HS-27A (cell line): ENCODE measurements around the gene IDI1.
"Not testable (repeated sequence)": the region's sequence is repeated elsewhere in the genome, so short reads cannot be mapped to it uniquely, and the experiment has no call there.

Source experiments
- DNase-seq: peaks from one replicate; pipeline ENCODE4 v3.0.0-alpha.2; 2012; ENCODE audit warnings: low read depth, missing footprints

Gene IDI1

GRCh38 chr10:1063232-1063865 is 14.4 kb upstream of the IDI1 start:
- DNase-seq: no peak

GRCh38 chr10:1061930-1062774 is 13.2 kb upstream of the IDI1 start:
- peak; percentile 62 for DNase-seq

GRCh38 chr10:1059902-1060301 is 11.0 kb upstream of the IDI1 start:
- DNase-seq: no peak

DNA sequence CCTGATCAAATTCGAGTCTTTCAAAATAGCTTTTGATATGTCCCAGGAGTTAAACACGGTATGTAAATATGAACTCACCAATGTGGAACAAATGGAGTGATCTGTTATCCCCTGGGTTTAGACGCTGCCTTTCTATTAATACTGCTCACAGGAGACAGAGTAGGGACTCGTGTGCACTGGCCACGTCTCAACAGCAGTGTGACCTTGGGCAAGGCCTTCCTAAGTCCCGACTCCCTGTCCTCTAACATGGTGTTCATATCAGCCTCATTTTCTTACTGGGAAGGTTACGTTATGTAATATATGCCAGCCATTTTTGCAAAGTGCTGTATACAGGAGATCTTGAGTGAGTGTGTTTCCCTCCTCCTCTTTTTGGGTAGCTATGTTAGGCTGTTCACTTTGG is 9.1 kb upstream of the IDI1 start:
- DNase-seq: no peak

- no peak for DNase-seq
Measured at GRCh38 chr10:1057106-1057657, 8.3 kb upstream of the IDI1 start.

- DNase-seq: peak; percentile 38
Measured at GRCh38 chr10:1056326-1057105, 7.6 kb upstream of the IDI1 start, which contains the start of gene WDR37. TSS of gene WDR37 (plus strand) at chr10:1056385. CDS start at chr10:1072156, 15,771 bp downstream.

GRCh38 chr10:1054684-1055083 is 5.8 kb upstream of the IDI1 start:
- no peak for DNase-seq

GRCh38 chr10:1050554-1050953 is 1.6 kb upstream of the IDI1 start:
- no peak for DNase-seq

DNA sequence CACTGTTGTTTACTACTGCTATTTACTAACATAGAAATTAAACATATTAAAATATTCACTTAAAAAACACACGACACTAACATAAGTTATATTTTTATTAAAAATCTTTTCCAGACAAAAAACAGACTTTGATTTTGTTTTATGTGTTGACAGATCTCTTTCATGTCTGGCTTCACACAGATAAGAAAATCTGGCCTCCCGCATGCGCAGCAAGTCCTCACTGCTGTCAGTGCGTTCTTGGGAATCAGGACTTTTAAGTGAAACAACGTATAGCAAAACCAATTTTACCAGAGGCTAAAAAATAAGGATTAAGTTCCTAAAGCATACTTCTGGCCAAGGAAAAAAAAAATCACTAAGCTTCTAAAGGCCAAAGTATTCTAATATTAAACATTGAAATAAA is 1.2 kb upstream of the IDI1 start:
- no peak for DNase-seq

- DNase-seq: no peak
Measured at GRCh38 chr10:1049425-1049958, 573 bp upstream of the IDI1 start.

DNA sequence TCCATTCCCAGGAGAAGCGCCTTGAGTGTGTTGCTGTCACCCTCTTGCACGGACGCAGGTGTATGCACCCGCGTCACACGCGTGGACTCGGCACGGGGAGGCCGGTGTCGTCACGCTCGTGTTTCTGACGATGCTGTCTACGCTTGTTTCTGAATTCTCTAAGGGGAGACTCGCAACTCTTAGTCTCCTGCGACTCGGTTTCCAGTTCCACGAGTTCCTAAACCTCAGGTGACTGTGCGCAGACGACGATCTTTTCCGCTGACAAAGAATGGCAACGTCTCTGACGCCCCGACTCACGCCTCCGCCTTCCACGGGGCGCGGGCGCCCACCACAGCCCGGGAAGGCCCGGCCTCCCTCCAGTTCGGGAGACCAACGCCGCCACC is 579 bp downstream of the IDI1 start:
- DNase-seq: no peak

GRCh38 chr10:1047937-1048336 is 982 bp downstream of the IDI1 start:
- no peak for DNase-seq

DNA sequence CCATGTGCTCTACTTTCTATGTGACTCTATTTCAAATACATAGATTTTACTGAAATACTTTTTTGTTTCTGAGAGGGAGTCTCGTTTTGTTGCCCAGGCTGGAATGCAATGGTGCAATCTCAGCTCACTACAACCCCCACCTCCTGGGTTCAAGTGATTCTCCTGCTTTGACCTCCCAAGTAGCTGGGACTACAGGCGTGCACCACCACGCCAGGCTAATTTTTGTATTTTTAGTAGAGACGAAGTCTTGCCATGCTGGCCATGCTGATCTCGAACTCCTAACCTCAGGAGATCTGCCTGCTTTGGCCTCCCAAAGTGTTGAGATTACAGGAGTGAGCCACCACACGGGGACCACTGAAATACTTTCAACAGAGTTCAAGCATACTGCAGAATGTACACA is 3.5 kb downstream of the IDI1 start:
- DNase-seq: no peak

- no peak for DNase-seq
Measured at GRCh38 chr10:1044964-1045363, 4.0 kb downstream of the IDI1 start.

DNA sequence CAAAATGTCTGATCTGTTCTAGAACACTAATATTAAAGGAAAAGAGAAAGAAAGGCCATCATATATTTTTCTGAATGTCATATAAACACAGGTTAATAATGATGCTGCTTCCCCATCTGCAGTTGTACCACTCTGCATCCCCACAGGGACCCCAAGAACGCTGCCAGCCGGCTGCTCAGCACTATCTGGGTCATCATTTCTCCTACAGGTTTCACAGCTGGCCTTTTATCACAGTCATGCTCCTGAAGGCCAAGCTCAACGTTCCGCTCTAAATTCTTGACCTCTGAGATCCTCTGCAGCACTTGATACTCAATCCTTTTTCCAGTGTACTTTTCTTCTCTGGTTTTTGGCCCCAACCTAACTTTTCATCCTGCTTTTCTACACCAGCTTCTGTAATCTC is 4.8 kb downstream of the IDI1 start:
- no peak for DNase-seq

DNA sequence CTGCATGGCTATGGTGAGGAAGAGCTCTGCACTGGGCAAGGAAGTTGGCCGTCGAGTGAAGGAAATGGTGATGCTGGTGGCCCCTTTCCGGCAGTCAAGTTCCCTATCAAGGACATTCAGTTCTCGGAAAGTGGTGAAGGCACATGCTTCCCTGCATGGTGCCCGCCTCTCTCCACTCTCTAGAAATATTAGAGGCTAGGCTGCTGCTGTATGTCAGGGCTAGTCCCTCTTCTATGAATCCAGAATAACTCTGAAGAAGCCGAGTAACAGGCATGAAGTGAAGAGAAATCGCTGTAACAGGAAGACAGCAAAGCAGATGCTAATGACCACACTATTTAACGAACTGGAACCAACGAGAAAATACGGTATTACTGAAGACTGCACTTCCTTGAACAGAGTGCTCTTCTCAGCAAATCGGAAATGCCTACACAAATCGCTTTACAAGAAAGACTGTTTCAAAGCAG is 5.4 kb downstream of the IDI1 start:
- no peak for DNase-seq

- no peak for DNase-seq
Measured at GRCh38 chr10:1041514-1041913, 7.4 kb downstream of the IDI1 start.

GRCh38 chr10:1040133-1040532 is 8.8 kb downstream of the IDI1 start:
- DNase-seq: no peak

DNA sequence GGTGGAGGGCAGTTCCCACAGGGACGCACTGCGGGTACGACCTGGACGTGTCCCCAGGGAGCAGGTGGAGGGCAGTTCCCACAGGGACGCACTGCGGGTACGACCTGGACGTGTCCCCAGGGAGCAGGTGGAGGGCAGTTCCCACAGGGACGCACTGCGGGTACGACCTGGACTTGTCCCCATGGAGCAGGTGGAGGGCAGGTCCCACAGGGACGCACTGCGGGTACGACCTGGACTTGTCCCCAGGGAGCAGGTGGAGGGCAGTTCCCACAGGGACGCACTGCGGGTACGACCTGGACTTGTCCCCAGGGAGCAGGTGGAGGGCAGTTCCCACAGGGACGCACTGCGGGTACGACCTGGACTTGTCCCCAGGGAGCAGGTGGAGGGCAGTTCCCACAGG is 10.2 kb downstream of the IDI1 start:
- not testable (repeated sequence) for DNase-seq

- DNase-seq: no peak
Measured at GRCh38 chr10:1037098-1037497, 11.8 kb downstream of the IDI1 start.

DNA sequence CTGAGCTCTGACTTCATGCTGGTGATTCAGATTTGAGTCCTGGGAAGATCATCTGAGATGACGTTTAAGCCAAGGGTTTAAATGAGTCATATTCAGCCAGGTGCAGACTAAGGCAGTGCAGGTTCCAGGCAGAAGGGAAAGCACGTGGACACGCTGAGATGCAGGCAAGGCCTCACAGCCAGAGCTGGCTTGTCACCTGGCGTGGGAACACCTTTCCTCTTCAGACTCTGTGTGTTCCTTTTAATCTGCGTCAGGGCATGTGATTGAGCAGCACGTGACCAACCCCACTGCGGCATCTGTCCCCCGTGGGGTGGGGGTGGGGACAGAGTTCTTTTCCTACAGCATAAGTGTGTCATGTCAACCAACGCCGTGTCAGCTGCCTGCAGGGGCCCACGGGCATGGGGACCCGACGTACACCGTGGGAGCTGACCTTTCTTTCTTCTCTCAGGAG is 12.6 kb downstream of the IDI1 start:
- DNase-seq: no peak

DNA sequence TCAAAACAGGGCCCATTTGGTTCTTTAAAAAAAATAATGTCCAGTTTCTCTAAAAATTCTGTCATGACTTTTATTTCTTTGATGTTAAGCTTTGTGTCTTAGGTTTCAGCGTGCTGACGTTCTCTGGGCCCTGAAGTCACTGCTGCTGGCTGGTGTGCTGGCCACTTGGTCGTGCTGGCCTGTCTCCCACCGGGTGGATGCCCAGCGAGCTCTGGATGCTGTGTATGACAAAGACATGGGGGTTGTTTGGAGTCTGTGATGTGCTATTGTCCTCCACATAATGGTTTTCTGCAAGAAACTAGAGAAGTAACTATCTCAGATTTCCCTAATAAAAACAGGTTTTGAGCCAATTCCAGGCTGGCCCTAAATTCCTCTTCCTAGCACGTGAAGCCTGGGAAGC is 13.7 kb downstream of the IDI1 start:
- DNase-seq: no peak
